Cerebellar nuclear complex (tissue), 1 donor: ENCODE results near the gene PRM1.
"Not testable (repeated sequence)": the region's sequence is repeated elsewhere in the genome, so short reads cannot be mapped to it uniquely, and the experiment has no call there.

Experiments
- DNase-seq, 2 experiments: peaks; one replicate each; lab custom pipeline; 2025; lab: John Stamatoyannopoulos, UW

The PRM1 gene

GRCh38 chr16:11314309-11314894 is 33.3 kb upstream of the PRM1 start:
- DNase-seq, result no peak

GRCh38 chr16:11313493-11314308 is 32.6 kb upstream of the PRM1 start:
- no peak for DNase-seq

- no peak for DNase-seq
Measured at GRCh38 chr16:11312718-11313492, 31.8 kb upstream of the PRM1 start.

- no peak for DNase-seq
Measured at GRCh38 chr16:11310997-11311561, 29.9 kb upstream of the PRM1 start.

GRCh38 chr16:11310634-11310977 is 29.5 kb upstream of the PRM1 start:
- DNase-seq, result no peak

- no peak for DNase-seq
Measured at GRCh38 chr16:11309895-11310633, 28.9 kb upstream of the PRM1 start.

GRCh38 chr16:11308493-11309283 is 27.6 kb upstream of the PRM1 start:
- no peak for DNase-seq

GRCh38 chr16:11307639-11308492 is 26.7 kb upstream of the PRM1 start:
- DNase-seq, result no peak

GRCh38 chr16:11306997-11307638 is 26.0 kb upstream of the PRM1 start:
- DNase-seq, result no peak

- DNase-seq, result no peak
Measured at GRCh38 chr16:11306381-11306780, 25.3 kb upstream of the PRM1 start.

GRCh38 chr16:11303405-11304138 is 22.4 kb upstream of the PRM1 start:
- DNase-seq, result no peak

GRCh38 chr16:11302977-11303376 is 21.8 kb upstream of the PRM1 start:
- no peak for DNase-seq

- DNase-seq, result no peak
Measured at GRCh38 chr16:11301645-11302501, 20.7 kb upstream of the PRM1 start.

GRCh38 chr16:11300560-11300892 is 19.4 kb upstream of the PRM1 start:
- no peak for DNase-seq

GRCh38 chr16:11299865-11300559 is 18.9 kb upstream of the PRM1 start:
- DNase-seq, result no peak

GRCh38 chr16:11298950-11299547 is 17.9 kb upstream of the PRM1 start:
- not testable (repeated sequence) for DNase-seq
